ENCODE results near the gene EDN1.

EDN1 gene

GRCh38 chr6:12265791-12266190, 24.4 kb upstream of the EDN1 start:
- TF ChIP-seq MAX (IDR thresholded peaks at IDR 0.05; ENCODE audit: low read depth, low read length) (no peak), CTCF (IDR thresholded peaks at IDR 0.05; ENCODE audit: low read depth, low read length) (no peak), MYC (IDR thresholded peaks at IDR 0.05; ENCODE audit: low read depth, low read length) (no peak), POLR2A (IDR thresholded peaks at IDR 0.05; ENCODE audit: extremely low read depth, insufficient read length) (no peak)
- peak; percentile 96 for DNase-seq (ENCODE audit: low read depth)
- peak overlapping the region; percentile 3 for H3K4me3 ChIP-seq (ENCODE audit: low read depth, low read length)

- TF ChIP-seq CTCF (IDR thresholded peaks at IDR 0.05; ENCODE audit: low read depth, low read length) (no peak), MYC (IDR thresholded peaks at IDR 0.05; ENCODE audit: low read depth, low read length) (0 out of 2 replicates have a peak, but pooled peaks have one; percentile 20)
- peak; percentile 88 for DNase-seq (ENCODE audit: low read depth)
- H3K4me3 ChIP-seq (ENCODE audit: low read depth, low read length), result no peak overlapping the region
These were observed 23.6 kb upstream of the EDN1 start for GRCh38 chr6:12266571-12266970.

- TF ChIP-seq POLR2A (IDR thresholded peaks at IDR 0.05; ENCODE audit: extremely low read depth, insufficient read length) (no peak), MAX (IDR thresholded peaks at IDR 0.05; ENCODE audit: low read depth, low read length) (no peak), CTCF (IDR thresholded peaks at IDR 0.05; ENCODE audit: low read depth, low read length) (no peak), MYC (IDR thresholded peaks at IDR 0.05; ENCODE audit: low read depth, low read length) (no peak)
- no peak overlapping the region for H3K4me3 ChIP-seq (ENCODE audit: low read depth, low read length)
- DNase-seq (ENCODE audit: low read depth), result peak; percentile 73
These were observed 21.1 kb upstream of the EDN1 start for GRCh38 chr6:12269110-12269509.

- no peak overlapping the region for H3K4me3 ChIP-seq (ENCODE audit: low read depth, low read length)
- no peak for TF ChIP-seq MAX (IDR thresholded peaks at IDR 0.05; ENCODE audit: low read depth, low read length)
- TF ChIP-seq MYC (IDR thresholded peaks at IDR 0.05; ENCODE audit: low read depth, low read length), result no peak
- DNase-seq (ENCODE audit: low read depth), result no peak
These were observed 19.5 kb upstream of the EDN1 start for GRCh38 chr6:12270551-12271230.

GRCh38 chr6:12271594-12271993, 18.6 kb upstream of the EDN1 start:
- TF ChIP-seq MAX (IDR thresholded peaks at IDR 0.05; ENCODE audit: low read depth, low read length) (no peak), POLR2A (IDR thresholded peaks at IDR 0.05; ENCODE audit: extremely low read depth, insufficient read length) (no peak), CTCF (IDR thresholded peaks at IDR 0.05; ENCODE audit: low read depth, low read length) (no peak), MYC (IDR thresholded peaks at IDR 0.05; ENCODE audit: low read depth, low read length) (no peak)
- H3K4me3 ChIP-seq (ENCODE audit: low read depth, low read length), result no peak overlapping the region
- no peak for DNase-seq (ENCODE audit: low read depth)

- TF ChIP-seq POLR2A (IDR thresholded peaks at IDR 0.05; ENCODE audit: extremely low read depth, insufficient read length) (no peak), CTCF (IDR thresholded peaks at IDR 0.05; ENCODE audit: low read depth, low read length) (no peak), MAX (IDR thresholded peaks at IDR 0.05; ENCODE audit: low read depth, low read length) (no peak), MYC (IDR thresholded peaks at IDR 0.05; ENCODE audit: low read depth, low read length) (no peak)
- DNase-seq (ENCODE audit: low read depth), result no peak
- H3K4me3 ChIP-seq (ENCODE audit: low read depth, low read length), result no peak overlapping the region
These were observed 18.2 kb upstream of the EDN1 start for GRCh38 chr6:12271997-12272396.

Measured in NB4 (cell line).